HepG2 (cell line): Measurements from ENCODE around the gene TXNL4A. TPM values are rescaled to one million over a fixed set of nuclear protein-coding genes. Genes with fewer than 3 reads are reported as not detected.
A peak's percentile ranks its signal among the peaks of the same experiment; 100 is the strongest.

Source experiments
- ATF1 ChIP-seq: IDR thresholded peaks from 2 replicates; pipeline ENCODE4 v1.6.1; 2016; ENCODE audit warnings: mild to moderate bottlenecking, control low read depth
- FOXK1 ChIP-seq: sonication (generic); formaldehyde crosslinking; IDR thresholded peaks from 2 replicates; pipeline ENCODE4 v1.4.0; 2020; ENCODE audit warnings: low read depth, missing genetic modification reagents, borderline replicate concordance
- GTF2F1 ChIP-seq: fragments of 150-350 bp; IDR thresholded peaks from 2 replicates; pipeline ENCODE4 v1.6.1; 2014; ENCODE audit warnings: low read length
- HCFC1 ChIP-seq: fragments of 150-350 bp; IDR thresholded peaks from 2 replicates; pipeline ENCODE4 v1.6.1; 2014; ENCODE audit warnings: low read depth, low read length
- HHEX ChIP-seq: IDR thresholded peaks from 2 replicates; pipeline ENCODE4 v1.6.1; 2016; ENCODE audit warnings: control low read depth
- MAFG ChIP-seq: sonication (generic); formaldehyde crosslinking; IDR thresholded peaks from 2 replicates; pipeline ENCODE4 v1.5.1; 2020; ENCODE audit warnings: mild to moderate bottlenecking, missing genetic modification reagents
- MXD3 ChIP-seq: IDR thresholded peaks from 2 replicates; pipeline ENCODE4 v1.6.1; 2016; ENCODE audit warnings: mild to moderate bottlenecking, missing biosample characterization, missing genetic modification reagents
- NFRKB ChIP-seq: fragments of 450-650 bp; IDR thresholded peaks from 2 replicates; pipeline ENCODE4 v1.6.1; 2017
- PAF1 ChIP-seq: IDR thresholded peaks from 2 replicates; pipeline ENCODE4 v1.6.1; 2016; ENCODE audit warnings: missing genetic modification reagents, missing compliant biosample characterization
- RFXANK ChIP-seq: IDR thresholded peaks from 2 replicates; pipeline ENCODE4 v1.6.1; 2016
- TIGD3 ChIP-seq: sonication (generic); formaldehyde crosslinking; IDR thresholded peaks from 2 replicates; pipeline ENCODE4 v1.5.1; 2020; ENCODE audit warnings: mild to moderate bottlenecking, missing genetic modification reagents, borderline replicate concordance
- ZBTB49 ChIP-seq: sonication (generic); formaldehyde crosslinking; IDR thresholded peaks from 2 replicates; pipeline ENCODE4 v1.4.0; 2020; ENCODE audit warnings: missing genetic modification reagents, borderline replicate concordance
- ZKSCAN1 ChIP-seq: fragments of 150-350 bp; IDR thresholded peaks from 2 replicates; pipeline ENCODE4 v1.6.1; 2014; ENCODE audit warnings: low read length
- ZMAT5 ChIP-seq: sonication (generic); formaldehyde crosslinking; IDR thresholded peaks from 2 replicates; pipeline ENCODE4 v1.5.0; 2020; ENCODE audit warnings: mild to moderate bottlenecking, low read depth, missing genetic modification reagents, borderline replicate concordance
- ZNF124 ChIP-seq: sonication (generic); formaldehyde crosslinking; IDR thresholded peaks from 2 replicates; pipeline ENCODE4 v1.4.0; 2020; ENCODE audit warnings: missing genetic modification reagents
- ZNF34 ChIP-seq: sonication (generic); formaldehyde crosslinking; IDR thresholded peaks from 2 replicates; pipeline ENCODE4 v1.4.0; 2020; ENCODE audit warnings: mild to moderate bottlenecking, missing genetic modification reagents, borderline replicate concordance
- ZNF460 ChIP-seq: sonication (generic); formaldehyde crosslinking; IDR thresholded peaks from 2 replicates; pipeline ENCODE4 v1.5.1; 2020; ENCODE audit warnings: missing genetic modification reagents, mild to moderate bottlenecking, borderline replicate concordance
- ZNF510 ChIP-seq: sonication (generic); formaldehyde crosslinking; IDR thresholded peaks from 2 replicates; pipeline ENCODE4 v1.4.0; 2020; ENCODE audit warnings: low read depth, mild to moderate bottlenecking, missing genetic modification reagents
- ZNF552 ChIP-seq: sonication (generic); formaldehyde crosslinking; IDR thresholded peaks from 2 replicates; pipeline ENCODE4 v1.9.0; 2022; ENCODE audit warnings: missing genetic modification reagents, mild to moderate bottlenecking, borderline replicate concordance
- polyA plus RNA-seq, 8 experiments: library from polyadenylated mRNA; depleted of rRNA in 3 of 8; stranded (reverse) in 7 of 8; unstranded in 1 of 8; fragments of >200 nt; fragmentation: Illumina TruSeq in 4 of 8; extraction: Trizol in 4 of 8; gene quantifications; 2 replicates each; pipeline versions ENCODE4 v1.2.1 to v1.2.3, GENCODE V29; 2011 to 2016; ENCODE audit warnings: low read depth in 4 of 8, missing spikeins in 1 of 8, mixed read lengths in 1 of 8; ENCODE audit not compliant: insufficient read depth in 1 of 8
- total RNA-seq, 5 experiments: library from RNA; depleted of rRNA; stranded (reverse); fragments of >200 nt; fragmentation: Illumina TruSeq; extraction: Trizol; gene quantifications; 2 replicates each; pipeline ENCODE4 v1.2.3, GENCODE V29; 2016; ENCODE audit warnings: low read depth in 1 of 5
- TF ChIP-seq, protein P1 (sequence below): sonication (generic); formaldehyde crosslinking; IDR thresholded peaks from 2 replicates; pipeline ENCODE4 v1.4.0; 2020; ENCODE audit warnings: missing genetic modification reagents

TXNL4A gene
- total and polyA plus RNA-seq, 2 of the 13 experiments (the other 11 are each of a cell fraction or from before 2014, with no cell fraction given), result 172 to 202 TPM

DNA sequence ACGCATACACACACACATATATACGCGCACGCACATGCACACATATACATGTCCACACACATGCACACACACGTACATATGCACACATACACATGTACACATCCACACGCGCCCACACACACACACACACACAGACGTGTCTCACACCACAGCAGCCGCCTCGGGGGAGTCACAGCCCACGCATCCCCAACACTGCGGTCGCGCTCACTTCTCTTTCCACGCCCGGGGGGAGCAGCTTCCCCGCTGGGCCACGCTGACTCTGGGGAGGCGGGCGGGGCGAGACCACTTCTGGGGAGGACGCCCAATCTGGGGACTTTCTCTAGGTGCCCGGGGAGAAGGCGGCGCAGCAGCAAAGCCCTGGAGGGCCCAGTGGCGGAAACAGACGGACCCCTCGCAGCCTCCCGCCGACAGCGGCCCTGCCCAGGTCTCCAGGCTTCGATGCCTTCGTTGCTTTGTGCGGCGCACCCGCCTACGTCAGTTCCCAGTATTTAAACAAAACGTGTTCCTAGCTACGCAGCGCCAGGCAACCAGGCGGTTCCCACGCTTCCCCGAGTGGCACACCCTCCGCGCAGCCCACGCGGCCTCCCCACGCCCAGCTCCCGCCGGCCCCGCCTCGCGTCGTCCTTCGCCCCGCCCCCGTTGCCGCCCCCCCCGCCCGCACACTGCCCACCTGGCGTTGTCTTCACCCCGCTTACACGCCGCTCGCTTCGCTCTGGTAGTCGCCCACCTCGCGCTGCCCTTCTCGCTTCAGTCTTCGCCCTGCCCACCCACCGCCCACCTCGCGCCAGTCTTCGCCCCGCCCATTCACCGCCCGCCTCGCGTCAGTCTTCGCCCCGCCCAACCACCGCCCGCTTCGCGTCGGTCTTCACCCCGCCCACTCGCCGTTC, 45.1 kb upstream of the TXNL4A start (continued):
- TF ChIP-seq ZMAT5 (CRISPR knock-in tag) (no peak), TIGD3 (CRISPR knock-in tag) (no peak), RFXANK (CRISPR knock-in tag) (no peak), ATF1 (no peak), MXD3 (0 out of 2 replicates have a peak, but pooled peaks have one; percentile 28), ZBTB49 (CRISPR knock-in tag) (no peak), ZKSCAN1 (no peak), GTF2F1 (no peak), ZNF552 (no peak), ZNF34 (CRISPR knock-in tag) (no peak), FOXK1 (no peak), ZNF124 (CRISPR knock-in tag) (no peak), ZNF510 (CRISPR knock-in tag) (no peak), PAF1 (CRISPR knock-in tag) (no peak), NFRKB (no peak), ZNF460 (CRISPR knock-in tag) (no peak), HCFC1 (no peak), MAFG (CRISPR knock-in tag) (no peak), HHEX (CRISPR knock-in tag) (no peak)
- TF ChIP-seq, protein P1, sequence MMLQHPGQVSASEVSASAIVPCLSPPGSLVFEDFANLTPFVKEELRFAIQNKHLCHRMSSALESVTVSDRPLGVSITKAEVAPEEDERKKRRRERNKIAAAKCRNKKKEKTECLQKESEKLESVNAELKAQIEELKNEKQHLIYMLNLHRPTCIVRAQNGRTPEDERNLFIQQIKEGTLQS, result no peak
